GM19023 (cell line): ENCODE data around the gene UQCC5.

ENCODE experiments used
- ATAC-seq: cut with Tn5 transposase; IDR thresholded peaks from one replicate; pipeline ENCODE4 v1.9.1; 2021; ENCODE audit warnings: mild to moderate bottlenecking, moderate library complexity; ENCODE audit not compliant: unreplicated experiment

UQCC5 gene

GRCh38 chr3:52532838-52533622, 3.4 kb upstream of the UQCC5 start:
- peak; percentile 2 for ATAC-seq

- peak; percentile 34 for ATAC-seq
Observed at GRCh38 chr3:52533623-52534280, 2.7 kb upstream of the UQCC5 start, which contains the start of gene NT5DC2. TSS of gene NT5DC2 (minus strand) at chr3:52533857. CDS start at chr3:52533737, 120 bp downstream.

- ATAC-seq: no peak
Observed at GRCh38 chr3:52534281-52535183, 1.9 kb upstream of the UQCC5 start.

- no peak for ATAC-seq
Observed at GRCh38 chr3:52535411-52536111, 844 bp upstream of the UQCC5 start.

GRCh38 chr3:52536112-52536368, 365 bp upstream of the UQCC5 start:
- no peak for ATAC-seq

- ATAC-seq: no peak
Observed at GRCh38 chr3:52537165-52537620, 788 bp downstream of the UQCC5 start.

- ATAC-seq: no peak
Observed at GRCh38 chr3:52537726-52538421, 1.5 kb downstream of the UQCC5 start.

GRCh38 chr3:52539010-52539653, 2.7 kb downstream of the UQCC5 start:
- ATAC-seq: no peak

GRCh38 chr3:52541050-52541449, 4.6 kb downstream of the UQCC5 start:
- no peak for ATAC-seq

- ATAC-seq: no peak
Observed at GRCh38 chr3:52544937-52545336, 8.5 kb downstream of the UQCC5 start.

GRCh38 chr3:52546111-52546901, 9.9 kb downstream of the UQCC5 start:
- no peak for ATAC-seq

GRCh38 chr3:52547143-52547542, 10.7 kb downstream of the UQCC5 start:
- ATAC-seq: no peak

- ATAC-seq: no peak
Observed at GRCh38 chr3:52551118-52551517, 14.7 kb downstream of the UQCC5 start.

- ATAC-seq: no peak
Observed at GRCh38 chr3:52552089-52552488, 15.7 kb downstream of the UQCC5 start.

- no peak for ATAC-seq
Observed at GRCh38 chr3:52554026-52554755, 17.8 kb downstream of the UQCC5 start.

- ATAC-seq: no peak
Observed at GRCh38 chr3:52555056-52555455, 18.7 kb downstream of the UQCC5 start.

GRCh38 chr3:52557011-52557960, 20.9 kb downstream of the UQCC5 start:
- no peak for ATAC-seq
